ENCODE results near the gene PVALEF.

The PVALEF gene

DNA sequence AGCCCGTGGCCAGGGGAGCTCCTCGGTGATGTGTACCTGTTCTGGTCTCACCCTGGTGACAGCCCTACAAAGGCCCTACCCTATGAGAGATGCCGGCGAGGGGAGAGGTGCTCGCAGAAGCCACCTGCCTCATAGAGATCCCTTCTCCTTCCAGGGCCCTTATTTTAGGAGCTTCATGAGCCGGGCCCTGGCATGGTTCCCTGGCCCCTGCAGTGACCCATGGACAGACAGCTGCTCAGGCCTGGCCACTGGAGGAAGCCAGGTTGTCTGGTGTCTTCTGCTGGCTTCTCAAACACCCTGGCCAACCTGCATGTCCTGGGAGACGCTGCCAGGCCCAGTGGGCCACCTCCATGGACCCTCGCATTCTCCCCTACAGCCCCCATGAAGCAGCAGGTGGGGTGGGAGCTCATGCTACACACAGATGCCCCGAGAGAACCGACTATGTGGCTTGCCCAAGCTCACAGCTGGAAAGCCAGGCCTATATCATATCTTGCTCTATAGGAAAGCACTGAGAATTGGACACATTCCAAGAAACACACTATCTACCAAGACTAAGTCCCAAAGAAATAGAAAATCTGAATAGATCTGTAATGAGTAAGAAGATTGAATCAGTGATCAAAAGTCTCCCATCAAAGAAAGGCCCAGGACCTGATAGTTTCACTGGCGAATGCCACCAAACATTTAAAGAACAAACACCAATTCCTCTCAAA, 7.9 kb downstream of the PVALEF start:
- TF ChIP-seq, protein P1, sequence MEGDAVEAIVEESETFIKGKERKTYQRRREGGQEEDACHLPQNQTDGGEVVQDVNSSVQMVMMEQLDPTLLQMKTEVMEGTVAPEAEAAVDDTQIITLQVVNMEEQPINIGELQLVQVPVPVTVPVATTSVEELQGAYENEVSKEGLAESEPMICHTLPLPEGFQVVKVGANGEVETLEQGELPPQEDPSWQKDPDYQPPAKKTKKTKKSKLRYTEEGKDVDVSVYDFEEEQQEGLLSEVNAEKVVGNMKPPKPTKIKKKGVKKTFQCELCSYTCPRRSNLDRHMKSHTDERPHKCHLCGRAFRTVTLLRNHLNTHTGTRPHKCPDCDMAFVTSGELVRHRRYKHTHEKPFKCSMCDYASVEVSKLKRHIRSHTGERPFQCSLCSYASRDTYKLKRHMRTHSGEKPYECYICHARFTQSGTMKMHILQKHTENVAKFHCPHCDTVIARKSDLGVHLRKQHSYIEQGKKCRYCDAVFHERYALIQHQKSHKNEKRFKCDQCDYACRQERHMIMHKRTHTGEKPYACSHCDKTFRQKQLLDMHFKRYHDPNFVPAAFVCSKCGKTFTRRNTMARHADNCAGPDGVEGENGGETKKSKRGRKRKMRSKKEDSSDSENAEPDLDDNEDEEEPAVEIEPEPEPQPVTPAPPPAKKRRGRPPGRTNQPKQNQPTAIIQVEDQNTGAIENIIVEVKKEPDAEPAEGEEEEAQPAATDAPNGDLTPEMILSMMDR (IDR thresholded peaks at IDR 0.05; ENCODE audit: low read depth, low read length) = no peak
- TF ChIP-seq EZH2phosphoT487 (IDR thresholded peaks at IDR 0.05; ENCODE audit: low read depth) = no peak
- Histone ChIP-seq H3K4me3 (ENCODE audit: low read length) (no peak overlapping the region), H3K79me2 (ENCODE audit: low read length) (no peaks in the 10 kb centered on the region), H3K27me3 (ENCODE audit: low read depth, low read length) (no peaks in the 10 kb centered on the region), H3K27ac (ENCODE audit: low read length) (no peak overlapping the region), H2AFZ (ENCODE audit: low read depth, low read length) (no peak overlapping the region), H3K4me1 (ENCODE audit: low read length) (no peaks in the 10 kb centered on the region), H3K4me2 (ENCODE audit: low read length) (no peak overlapping the region), H3K9me3 (ENCODE audit: insufficient read depth, low read length) (no peaks in the 10 kb centered on the region), H3K9ac (ENCODE audit: low read length) (no peak overlapping the region), H3K36me3 (replicated peaks; ENCODE audit: low read depth, low read length) (no peaks in the 10 kb centered on the region), H4K20me1 (ENCODE audit: insufficient read depth, low read length) (no peaks in the 10 kb centered on the region)

DNA sequence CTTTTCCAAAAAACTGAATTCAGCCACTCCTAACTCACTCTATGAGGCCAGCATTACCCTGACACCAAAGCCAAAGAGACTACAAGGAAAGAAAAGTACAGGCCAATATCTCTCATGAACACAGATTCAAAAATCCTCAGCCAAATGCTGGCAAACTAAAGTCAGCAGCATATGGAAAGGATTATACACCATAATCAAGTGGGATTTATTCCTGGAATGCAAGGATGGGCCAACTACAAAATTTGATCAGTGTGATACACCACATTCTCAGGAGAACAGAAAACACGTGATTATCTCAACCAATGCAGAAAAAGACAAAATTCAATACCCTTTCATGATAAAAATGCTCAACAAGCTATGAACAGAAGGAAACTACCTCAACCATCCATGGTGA, 8.5 kb downstream of the PVALEF start:
- TF ChIP-seq, protein P1 (IDR thresholded peaks at IDR 0.05; ENCODE audit: low read depth, low read length) = no peak
- no peak for TF ChIP-seq EZH2phosphoT487 (IDR thresholded peaks at IDR 0.05; ENCODE audit: low read depth)
- no peaks in the 10 kb centered on the region for H3K9me3 ChIP-seq (ENCODE audit: insufficient read depth, low read length)
- H3K4me2 ChIP-seq (ENCODE audit: low read length) = no peak overlapping the region
- H3K4me3 ChIP-seq (ENCODE audit: low read length) = no peak overlapping the region
- no peaks in the 10 kb centered on the region for H3K79me2 ChIP-seq (ENCODE audit: low read length)
- H4K20me1 ChIP-seq (ENCODE audit: insufficient read depth, low read length) = no peaks in the 10 kb centered on the region
- H3K27ac ChIP-seq (ENCODE audit: low read length) = no peak overlapping the region
- no peaks in the 10 kb centered on the region for H3K36me3 ChIP-seq (replicated peaks; ENCODE audit: low read depth, low read length)
- H3K27me3 ChIP-seq (ENCODE audit: low read depth, low read length) = no peaks in the 10 kb centered on the region
- no peaks in the 10 kb centered on the region for H3K4me1 ChIP-seq (ENCODE audit: low read length)
- no peak overlapping the region for H2AFZ ChIP-seq (ENCODE audit: low read depth, low read length)
- H3K9ac ChIP-seq (ENCODE audit: low read length) = no peak overlapping the region

DNA sequence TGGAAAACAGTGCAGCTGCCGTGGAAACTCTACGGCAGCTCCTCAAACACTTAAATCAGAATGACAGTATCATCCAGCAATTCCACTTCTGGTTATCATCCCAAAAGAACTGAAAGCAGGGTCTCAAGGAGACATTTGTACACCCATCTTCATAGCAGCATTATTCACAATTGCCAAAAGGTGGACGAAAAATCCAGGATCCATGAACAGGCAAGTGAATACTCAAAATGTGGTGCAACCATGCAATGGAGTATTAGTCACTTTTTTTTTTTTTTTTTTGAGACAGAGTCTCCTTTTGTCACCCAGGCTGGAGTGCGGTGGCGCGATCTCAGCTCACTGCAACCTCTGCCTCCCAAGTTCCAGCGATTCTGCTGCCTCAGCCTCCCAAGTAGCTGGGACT, 11.4 kb downstream of the PVALEF start:
- Histone ChIP-seq H3K4me1 (ENCODE audit: low read length) (no peaks in the 10 kb centered on the region), H2AFZ (ENCODE audit: low read depth, low read length) (no peak overlapping the region), H3K9ac (ENCODE audit: low read length) (no peak overlapping the region), H3K4me3 (ENCODE audit: low read length) (no peak overlapping the region), H3K9me3 (ENCODE audit: insufficient read depth, low read length) (no peaks in the 10 kb centered on the region), H3K36me3 (replicated peaks; ENCODE audit: low read depth, low read length) (no peaks in the 10 kb centered on the region), H3K27me3 (ENCODE audit: low read depth, low read length) (no peaks in the 10 kb centered on the region), H4K20me1 (ENCODE audit: insufficient read depth, low read length) (no peaks in the 10 kb centered on the region), H3K27ac (ENCODE audit: low read length) (no peak overlapping the region), H3K4me2 (ENCODE audit: low read length) (no peak overlapping the region), H3K79me2 (ENCODE audit: low read length) (no peaks in the 10 kb centered on the region)
- TF ChIP-seq, protein P1 (IDR thresholded peaks at IDR 0.05; ENCODE audit: low read depth, low read length) = no peak
- no peak for TF ChIP-seq EZH2phosphoT487 (IDR thresholded peaks at IDR 0.05; ENCODE audit: low read depth)

DNA sequence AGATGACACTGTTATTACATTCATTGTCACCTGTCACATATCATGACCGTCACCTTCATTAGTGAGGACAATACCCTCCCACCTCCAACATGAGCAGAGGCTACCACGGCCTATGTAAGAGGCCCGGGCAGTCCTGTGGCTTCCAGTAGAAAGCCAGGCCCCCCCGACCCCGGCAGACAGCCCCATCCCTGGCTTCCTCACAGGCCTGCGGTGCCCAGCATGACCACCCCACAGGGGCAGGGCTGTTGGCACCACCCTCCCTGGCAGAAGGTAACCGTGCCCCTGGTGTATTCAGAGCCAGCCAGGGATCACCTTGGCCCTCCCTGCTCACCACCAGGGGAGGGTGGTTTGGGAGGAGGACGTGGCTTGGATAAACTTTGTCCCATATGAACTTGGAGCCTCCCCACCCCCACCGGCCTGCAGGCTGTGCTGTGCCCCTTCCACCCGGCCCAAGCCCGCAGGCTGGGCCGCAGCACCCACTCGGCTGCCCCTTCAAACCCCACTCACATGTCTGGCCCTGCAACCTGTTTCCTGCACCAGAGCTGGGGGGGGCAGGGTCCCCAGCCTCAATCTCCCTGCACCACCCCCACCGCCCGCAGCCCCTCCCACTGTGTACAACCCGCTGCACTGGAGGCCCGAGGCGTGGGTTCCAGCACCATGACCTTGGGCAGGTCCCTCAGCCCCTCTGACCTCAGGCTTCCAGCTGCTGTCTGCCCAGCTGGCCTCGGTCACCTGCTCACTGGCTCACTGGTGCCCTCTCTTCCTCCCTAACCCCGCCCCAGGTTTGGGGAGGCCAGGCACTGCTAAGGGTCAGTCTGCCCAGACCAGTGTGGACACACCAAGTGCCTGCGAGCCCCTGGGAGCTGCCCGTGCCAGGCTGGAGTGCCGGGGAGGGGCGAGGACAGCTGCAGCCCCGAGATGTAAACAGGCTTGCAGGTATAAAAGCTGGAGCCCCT, 13.1 kb downstream of the PVALEF start:
- no peaks in the 10 kb centered on the region for H4K20me1 ChIP-seq (ENCODE audit: insufficient read depth, low read length)
- H3K4me2 ChIP-seq (ENCODE audit: low read length) = no peak overlapping the region
- no peaks in the 10 kb centered on the region for H3K9me3 ChIP-seq (ENCODE audit: insufficient read depth, low read length)
- H2AFZ ChIP-seq (ENCODE audit: low read depth, low read length) = no peak overlapping the region
- no peak for TF ChIP-seq EZH2phosphoT487 (IDR thresholded peaks at IDR 0.05; ENCODE audit: low read depth)
- TF ChIP-seq, protein P1 (IDR thresholded peaks at IDR 0.05; ENCODE audit: low read depth, low read length) = no peak
- H3K4me3 ChIP-seq (ENCODE audit: low read length) = no peak overlapping the region
- H3K27ac ChIP-seq (ENCODE audit: low read length) = no peak overlapping the region
- H3K4me1 ChIP-seq (ENCODE audit: low read length) = no peaks in the 10 kb centered on the region
- H3K36me3 ChIP-seq (replicated peaks; ENCODE audit: low read depth, low read length) = no peaks in the 10 kb centered on the region
- H3K9ac ChIP-seq (ENCODE audit: low read length) = no peak overlapping the region
- no peaks in the 10 kb centered on the region for H3K27me3 ChIP-seq (ENCODE audit: low read depth, low read length)
- H3K79me2 ChIP-seq (ENCODE audit: low read length) = no peaks in the 10 kb centered on the region
